Measurements from ENCODE around the gene TULP1.
A peak's percentile ranks its signal among the peaks of the same experiment; 100 is the strongest.
"Not testable (repeated sequence)": the region's sequence is repeated elsewhere in the genome, so short reads cannot be mapped to it uniquely, and the experiment has no call there.

TULP1 gene

GRCh38 chr6:35519313-35520015, 6.8 kb upstream of the TULP1 start:
- DNase-seq = no peak

- DNase-seq = no peak
Observed at GRCh38 chr6:35518566-35519312, 6.0 kb upstream of the TULP1 start.

GRCh38 chr6:35517978-35518377, 5.3 kb upstream of the TULP1 start:
- DNase-seq = not testable (repeated sequence)

- DNase-seq = no peak
Observed at GRCh38 chr6:35516712-35517111, 4.0 kb upstream of the TULP1 start.

GRCh38 chr6:35515939-35516338, 3.2 kb upstream of the TULP1 start:
- not testable (repeated sequence) for DNase-seq

GRCh38 chr6:35514587-35514986, 1.9 kb upstream of the TULP1 start:
- no peak for DNase-seq

GRCh38 chr6:35512006-35512405, 690 bp downstream of the TULP1 start:
- no peak for DNase-seq

- no peak for DNase-seq
Observed at GRCh38 chr6:35511562-35511941, 1.1 kb downstream of the TULP1 start.

- no peak for DNase-seq
Observed at GRCh38 chr6:35510916-35511561, 1.7 kb downstream of the TULP1 start.

GRCh38 chr6:35508542-35508941, 4.2 kb downstream of the TULP1 start:
- no peak for DNase-seq

- DNase-seq = no peak
Observed at GRCh38 chr6:35508027-35508426, 4.7 kb downstream of the TULP1 start.

GRCh38 chr6:35507221-35507620, 5.5 kb downstream of the TULP1 start:
- DNase-seq = no peak

- no peak for DNase-seq
Observed at GRCh38 chr6:35506536-35506935, 6.2 kb downstream of the TULP1 start.

- no peak for DNase-seq
Observed at GRCh38 chr6:35505999-35506412, 6.7 kb downstream of the TULP1 start.

- no peak for DNase-seq
Observed at GRCh38 chr6:35503534-35503933, 9.2 kb downstream of the TULP1 start.

- no peak for DNase-seq
Observed at GRCh38 chr6:35501784-35502183, 10.9 kb downstream of the TULP1 start.

GRCh38 chr6:35500782-35501181, 11.9 kb downstream of the TULP1 start:
- DNase-seq = no peak

GRCh38 chr6:35499372-35499771, 13.3 kb downstream of the TULP1 start:
- DNase-seq = no peak

GRCh38 chr6:35498422-35499067, 14.2 kb downstream of the TULP1 start:
- DNase-seq = no peak

- DNase-seq = no peak
Observed at GRCh38 chr6:35497571-35498421, 14.9 kb downstream of the TULP1 start.

GRCh38 chr6:35496841-35497570, 15.7 kb downstream of the TULP1 start, which contains the start of gene TEAD3:
TSS of gene TEAD3 (minus strand) at chr6:35497079.
- peak; percentile 27 for DNase-seq

Measured in NCI-H345 (cell line).